Left ventricle myocardium inferior (tissue), 1 donor: ENCODE results near the gene HSPA14. TPM values are rescaled to one million over a fixed set of nuclear protein-coding genes. Genes with fewer than 3 reads are reported as not detected.

ENCODE experiments used
- DNase-seq: peaks from one replicate; pipeline ENCODE4 v3.0.0-alpha.2; 2020
- H3K27ac ChIP-seq: fragments of 200-600 bp; replicated peaks from 2 replicates; pipeline ENCODE4 v1.8.0; 2021
- H3K27me3 ChIP-seq: fragments of 200-600 bp; 2 replicates; pipeline ENCODE4 v1.8.0; 2021; ENCODE audit warnings: low read depth
- H3K36me3 ChIP-seq: fragments of 200-600 bp; 2 replicates; pipeline ENCODE4 v1.8.0; 2021
- H3K4me1 ChIP-seq: fragments of 200-600 bp; 2 replicates; pipeline ENCODE4 v1.8.0; 2021
- H3K4me3 ChIP-seq: fragments of 200-600 bp; 2 replicates; pipeline ENCODE4 v1.8.0; 2021; ENCODE audit warnings: mild to moderate bottlenecking, moderate library complexity
- H3K9me3 ChIP-seq: fragments of 200-600 bp; replicated peaks from 2 replicates; pipeline ENCODE4 v1.8.0; 2021
- intact Hi-C: fragments of 100-400 bp; cut with micrococcal nuclease; formaldehyde crosslinking; loops from one replicate; pipeline ENCODE4 v1.11.0; 2022
- total RNA-seq: library from RNA; stranded (reverse); fragmentation: NEBNext Ultra II Directional; extraction: Animal tissue kit (Norgen Biotek cat#: 25700); gene quantifications from one replicate; pipeline ENCODE4 v1.2.1, GENCODE V29; 2021
- TF ChIP-seq, protein P1 (sequence below): fragments of 200-600 bp; IDR thresholded peaks from 2 replicates; pipeline ENCODE4 v1.8.0; 2021; ENCODE audit warnings: antibody characterized with exemption, mild to moderate bottlenecking, borderline replicate concordance
- donor health status: DM: no; HTN: yes; CAD: no; lungs with severe emphysema.

The HSPA14 gene
- total RNA-seq, 1 donor from 2014 or later, result 8.2 TPM

DNA sequence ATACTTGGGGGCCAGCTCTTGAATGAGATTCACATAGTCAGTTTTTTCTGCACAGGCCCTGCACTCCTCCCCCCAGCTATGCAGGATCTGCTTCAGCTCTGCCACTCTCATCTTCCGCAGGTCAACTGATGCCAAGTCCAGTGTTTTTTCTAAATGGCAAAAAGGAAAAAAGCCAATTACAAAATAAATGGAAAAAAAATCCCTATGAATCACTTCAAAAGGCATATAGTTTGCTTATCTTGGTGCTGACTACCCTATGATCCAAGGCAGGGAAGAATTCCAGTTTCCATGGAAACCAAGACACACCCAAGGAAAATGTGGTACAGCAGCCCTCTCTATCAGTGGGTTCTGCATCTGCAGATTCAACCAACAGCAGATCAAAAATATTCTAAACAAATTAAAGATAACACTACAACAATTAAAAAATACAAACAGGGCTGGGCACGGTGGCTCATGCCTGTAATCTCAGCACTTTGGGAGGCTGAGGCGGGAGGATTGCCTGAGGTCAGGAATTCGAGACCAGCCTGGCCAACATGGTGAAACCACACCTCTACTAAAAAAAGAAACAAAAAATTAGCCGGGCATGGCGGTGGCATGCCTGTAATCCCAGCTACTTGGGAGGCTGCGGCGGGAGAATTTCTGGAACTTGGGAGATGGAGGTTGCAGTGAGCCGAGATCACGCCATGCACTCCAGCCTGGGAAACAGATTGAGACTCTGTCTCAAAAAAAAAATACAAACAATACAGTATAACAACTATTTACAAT lies 17.9 kb upstream of the HSPA14 start:
- TF ChIP-seq, protein P1, sequence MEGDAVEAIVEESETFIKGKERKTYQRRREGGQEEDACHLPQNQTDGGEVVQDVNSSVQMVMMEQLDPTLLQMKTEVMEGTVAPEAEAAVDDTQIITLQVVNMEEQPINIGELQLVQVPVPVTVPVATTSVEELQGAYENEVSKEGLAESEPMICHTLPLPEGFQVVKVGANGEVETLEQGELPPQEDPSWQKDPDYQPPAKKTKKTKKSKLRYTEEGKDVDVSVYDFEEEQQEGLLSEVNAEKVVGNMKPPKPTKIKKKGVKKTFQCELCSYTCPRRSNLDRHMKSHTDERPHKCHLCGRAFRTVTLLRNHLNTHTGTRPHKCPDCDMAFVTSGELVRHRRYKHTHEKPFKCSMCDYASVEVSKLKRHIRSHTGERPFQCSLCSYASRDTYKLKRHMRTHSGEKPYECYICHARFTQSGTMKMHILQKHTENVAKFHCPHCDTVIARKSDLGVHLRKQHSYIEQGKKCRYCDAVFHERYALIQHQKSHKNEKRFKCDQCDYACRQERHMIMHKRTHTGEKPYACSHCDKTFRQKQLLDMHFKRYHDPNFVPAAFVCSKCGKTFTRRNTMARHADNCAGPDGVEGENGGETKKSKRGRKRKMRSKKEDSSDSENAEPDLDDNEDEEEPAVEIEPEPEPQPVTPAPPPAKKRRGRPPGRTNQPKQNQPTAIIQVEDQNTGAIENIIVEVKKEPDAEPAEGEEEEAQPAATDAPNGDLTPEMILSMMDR, result no peak
- H3K4me3 ChIP-seq, result no peak overlapping the region
- H3K27ac ChIP-seq, result no peak overlapping the region
- intact Hi-C loops, result loop anchor here (5.0 kb wide), 1 partner anchor 323 kb away; no protein-coding TSS in a partner anchor
- H3K36me3 ChIP-seq, result no peaks in the 10 kb centered on the region
- no peaks in the 10 kb centered on the region for H3K9me3 ChIP-seq
- H3K4me1 ChIP-seq, result peaks cover 5% of the 10 kb centered on the region
- no peaks in the 10 kb centered on the region for H3K27me3 ChIP-seq
- no peak for DNase-seq

DNA sequence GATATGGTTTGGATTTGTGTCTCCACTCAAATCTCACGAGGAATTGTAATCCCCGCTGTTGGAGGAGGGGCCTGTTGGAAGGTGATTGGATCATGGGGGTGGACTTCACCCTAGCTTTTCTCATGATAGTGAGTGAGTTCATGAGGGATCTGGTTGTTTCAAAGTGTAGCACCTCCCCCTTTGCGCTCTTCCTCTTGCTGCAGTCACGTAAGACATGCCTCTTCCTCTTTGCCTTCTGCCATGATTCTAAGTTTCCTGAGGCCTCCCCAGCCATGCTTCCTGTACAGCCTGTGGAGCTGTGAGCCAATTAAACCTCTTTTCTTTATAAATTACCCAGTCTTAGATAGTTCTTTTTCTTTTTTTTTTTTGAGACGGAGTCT lies 17.3 kb upstream of the HSPA14 start:
- Histone ChIP-seq H3K4me1 (peaks cover 5% of the 10 kb centered on the region), H3K36me3 (no peaks in the 10 kb centered on the region), H3K27me3 (no peaks in the 10 kb centered on the region), H3K27ac (no peak overlapping the region), H3K9me3 (no peaks in the 10 kb centered on the region), H3K4me3 (no peak overlapping the region)
- DNase-seq, result no peak
- intact Hi-C loops, result loop anchor here (5.0 kb wide), 1 partner anchor 323 kb away; no protein-coding TSS in a partner anchor
- TF ChIP-seq, protein P1, result no peak

DNA sequence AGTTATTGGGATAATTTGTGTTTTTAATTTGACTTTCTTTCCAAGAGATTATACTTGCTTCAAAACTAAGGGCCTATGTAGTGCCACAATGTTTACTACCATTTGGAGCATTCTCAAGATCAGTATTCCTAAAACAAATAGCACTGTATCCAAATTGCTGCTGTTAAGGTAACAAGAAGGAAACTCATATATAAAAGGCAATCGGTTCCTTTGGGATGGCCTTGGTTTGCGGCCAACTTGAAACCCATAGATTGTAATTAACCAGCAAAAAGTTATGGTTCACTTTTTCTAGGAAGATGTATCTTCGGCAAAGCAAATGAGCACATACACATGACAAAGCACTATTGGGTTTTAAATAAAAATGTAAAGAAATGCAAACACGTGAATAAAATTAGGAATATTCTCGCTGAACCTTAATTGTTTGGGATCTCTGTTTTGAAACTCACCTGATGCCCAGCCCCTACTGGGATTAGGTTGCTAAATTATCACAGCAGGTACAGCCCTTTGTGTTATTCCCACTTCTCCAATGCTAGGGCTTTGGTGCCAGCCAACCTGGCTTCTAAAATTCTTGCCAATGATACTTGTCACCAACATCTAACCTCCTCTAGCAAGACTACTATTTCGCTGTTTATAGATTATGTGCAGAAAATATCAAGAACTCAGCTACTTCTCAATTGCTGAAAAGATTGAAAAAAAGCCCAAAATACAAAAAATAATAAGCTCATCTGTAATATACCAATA lies 16.3 kb upstream of the HSPA14 start:
- Histone ChIP-seq H3K9me3 (no peaks in the 10 kb centered on the region), H3K27me3 (no peaks in the 10 kb centered on the region), H3K4me3 (no peak overlapping the region), H3K27ac (no peak overlapping the region), H3K36me3 (no peaks in the 10 kb centered on the region), H3K4me1 (peaks cover 5% of the 10 kb centered on the region)
- no peak for DNase-seq
- TF ChIP-seq, protein P1, result no peak
- intact Hi-C loops, result loop anchor here (5.0 kb wide), 1 partner anchor 325 kb away; no protein-coding TSS in a partner anchor

DNA sequence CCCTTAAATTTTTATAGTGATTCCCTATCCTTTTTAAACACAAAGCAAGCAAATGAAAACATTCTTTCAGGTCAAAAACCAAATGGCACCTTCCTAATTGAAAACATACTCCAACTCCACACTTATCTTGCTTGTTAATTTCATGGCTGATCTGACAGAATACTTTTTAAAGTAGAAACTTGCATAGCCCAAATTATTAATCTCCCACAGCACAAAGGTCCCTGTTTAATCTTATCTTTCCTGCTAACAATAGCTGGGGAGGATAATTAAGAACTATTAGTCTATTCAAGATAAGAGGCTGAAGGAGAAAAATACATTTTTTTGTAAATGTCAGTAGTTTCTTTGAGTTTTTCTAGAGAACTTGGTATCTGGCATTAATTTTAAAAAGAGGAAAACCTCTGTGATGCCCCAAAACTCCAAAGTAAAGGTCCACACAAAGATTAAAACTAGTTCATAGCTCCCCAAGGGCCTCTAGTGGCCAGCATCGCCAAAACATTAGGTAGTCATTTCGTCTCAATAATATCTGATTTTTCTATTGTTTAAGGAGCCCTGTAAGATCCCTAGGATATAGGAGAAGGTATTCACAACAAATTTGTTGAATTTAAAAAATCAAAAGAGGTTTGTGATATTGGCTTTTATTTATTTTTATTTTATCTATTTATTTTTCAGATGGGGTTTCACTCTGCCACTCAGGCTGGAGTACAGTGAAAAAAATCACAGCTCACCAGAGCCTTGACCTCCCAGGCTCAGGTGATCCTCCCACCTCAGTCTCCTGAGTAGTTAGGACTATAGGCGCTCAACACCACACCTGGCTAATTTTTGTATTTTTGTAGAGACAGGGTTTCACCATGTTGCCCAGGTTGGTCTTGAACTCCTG lies 15.0 kb upstream of the HSPA14 start:
- H3K27ac ChIP-seq, result no peak overlapping the region
- DNase-seq, result peak; percentile 17
- H3K4me3 ChIP-seq, result no peak overlapping the region
- TF ChIP-seq, protein P1, result peak; percentile 65
- intact Hi-C loops, result loop anchor here (5.0 kb wide), 1 partner anchor 326 kb away; no protein-coding TSS in a partner anchor
- H3K27me3 ChIP-seq, result no peaks in the 10 kb centered on the region
- no peaks in the 10 kb centered on the region for H3K36me3 ChIP-seq
- H3K4me1 ChIP-seq, result peaks cover 5% of the 10 kb centered on the region
- no peaks in the 10 kb centered on the region for H3K9me3 ChIP-seq

DNA sequence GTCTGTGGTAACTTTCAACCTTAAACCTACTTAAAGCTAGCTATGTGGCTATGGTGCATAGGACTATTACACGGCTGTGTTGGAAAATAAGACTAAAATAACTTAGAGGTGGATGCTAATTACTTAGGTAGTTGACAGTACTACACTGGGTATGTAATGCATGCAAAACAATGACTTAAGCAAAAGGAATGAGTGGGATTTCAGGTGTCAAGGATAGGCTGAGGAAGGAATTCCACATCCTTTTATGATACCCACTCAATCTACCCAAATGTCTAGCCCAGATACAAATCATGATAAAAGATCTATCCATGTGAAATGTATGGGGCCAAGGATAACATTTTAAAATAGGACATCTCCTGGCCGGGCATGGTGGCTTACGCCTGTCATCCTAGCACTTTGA lies 14.1 kb upstream of the HSPA14 start:
- intact Hi-C loops, result loop anchor here (5.0 kb wide), 1 partner anchor 327 kb away; no protein-coding TSS in a partner anchor
- TF ChIP-seq, protein P1, result no peak
- Histone ChIP-seq H3K4me1 (peaks cover 5% of the 10 kb centered on the region), H3K27ac (no peak overlapping the region), H3K27me3 (no peaks in the 10 kb centered on the region), H3K36me3 (no peaks in the 10 kb centered on the region), H3K9me3 (no peaks in the 10 kb centered on the region), H3K4me3 (no peak overlapping the region)
- DNase-seq, result no peak
